HG03045 (cell line): Measurements from ENCODE around the gene MRPS35.

Experiments
- ATAC-seq: cut with Tn5 transposase; IDR thresholded peaks from one replicate; pipeline ENCODE4 v1.9.1; 2021; ENCODE audit warnings: mild to moderate bottlenecking, moderate library complexity; ENCODE audit not compliant: unreplicated experiment

The MRPS35 gene

GRCh38 chr12:27771481-27772327, 61.1 kb downstream of the MRPS35 start:
- ATAC-seq, result no peak

- ATAC-seq, result no peak
These were observed 61.9 kb downstream of the MRPS35 start for GRCh38 chr12:27772328-27773049.

GRCh38 chr12:27777141-27777540, 66.5 kb downstream of the MRPS35 start:
- ATAC-seq, result no peak

- no peak for ATAC-seq
These were observed 67.6 kb downstream of the MRPS35 start for GRCh38 chr12:27778206-27778605.

GRCh38 chr12:27779416-27779919, 68.8 kb downstream of the MRPS35 start:
- ATAC-seq, result peak; percentile 55

GRCh38 chr12:27779920-27780611, 69.4 kb downstream of the MRPS35 start, which contains the start of the genes KLHL42 and MANSC4:
KLHL42 (plus strand) TSS chr12:27780233; CDS start chr12:27780331, 98 bp downstream.
MANSC4 (minus strand) TSS chr12:27780236; CDS start chr12:27771276, 8,960 bp downstream.
- peak; percentile 78 for ATAC-seq

- ATAC-seq, result peak; percentile 28
These were observed 70.2 kb downstream of the MRPS35 start for GRCh38 chr12:27780612-27781408.

- ATAC-seq, result no peak
These were observed 71.0 kb downstream of the MRPS35 start for GRCh38 chr12:27781680-27782079.

- no peak for ATAC-seq
These were observed 71.8 kb downstream of the MRPS35 start for GRCh38 chr12:27782481-27782880.

GRCh38 chr12:27785882-27786570, 75.4 kb downstream of the MRPS35 start:
- no peak for ATAC-seq

- ATAC-seq, result no peak
These were observed 76.9 kb downstream of the MRPS35 start for GRCh38 chr12:27787559-27787958.

GRCh38 chr12:27790179-27790578, 79.5 kb downstream of the MRPS35 start:
- ATAC-seq, result no peak

GRCh38 chr12:27794818-27795584, 84.4 kb downstream of the MRPS35 start:
- ATAC-seq, result no peak

- no peak for ATAC-seq
These were observed 85.5 kb downstream of the MRPS35 start for GRCh38 chr12:27796128-27796527.

- ATAC-seq, result no peak
These were observed 86.8 kb downstream of the MRPS35 start for GRCh38 chr12:27797301-27798025.

GRCh38 chr12:27800819-27801218, 90.2 kb downstream of the MRPS35 start:
- ATAC-seq, result no peak

- no peak for ATAC-seq
These were observed 91.0 kb downstream of the MRPS35 start for GRCh38 chr12:27801630-27802029.

- ATAC-seq, result no peak
These were observed 91.9 kb downstream of the MRPS35 start for GRCh38 chr12:27802511-27802910.
